ENCODE data around the gene SLC17A9.

Gene SLC17A9

DNA sequence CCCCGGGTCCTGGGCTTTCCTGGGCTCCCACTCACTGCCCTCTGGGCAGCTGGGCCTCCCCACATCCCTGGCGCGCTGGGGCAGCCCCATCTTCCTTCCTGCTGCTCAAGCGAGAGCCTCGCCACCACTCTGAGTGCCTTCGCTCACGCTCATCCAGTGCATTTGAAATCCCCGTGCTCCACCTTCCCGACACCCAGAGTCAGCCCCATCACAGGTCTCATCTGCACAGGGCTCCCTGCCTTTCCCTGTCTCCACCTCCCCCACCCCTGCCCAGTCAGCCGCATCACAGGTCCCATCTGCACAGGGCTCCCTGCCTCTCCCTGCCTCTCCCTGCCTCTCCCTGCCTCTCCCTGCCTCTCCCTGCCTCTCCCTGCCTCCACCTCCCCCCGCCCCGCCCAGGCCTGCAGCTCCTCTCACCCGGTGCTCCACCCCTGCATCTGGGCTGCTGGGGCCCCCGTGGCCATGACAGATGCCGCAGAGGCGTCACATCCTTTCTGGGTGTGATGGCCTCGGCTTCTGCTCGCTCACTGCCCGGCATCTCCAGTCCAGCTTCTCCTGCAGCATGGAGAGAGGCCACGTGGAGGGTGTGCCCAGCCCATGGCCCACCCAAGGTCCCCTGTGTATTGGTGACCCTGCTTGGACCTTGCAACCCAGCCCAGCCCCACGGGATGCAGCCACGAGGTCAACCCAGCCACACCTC, 63.3 kb downstream of the SLC17A9 start:
- in situ Hi-C loops (cut with MboI; ENCODE audit: low sequenced_read_pairs) = no loop called here

DNA sequence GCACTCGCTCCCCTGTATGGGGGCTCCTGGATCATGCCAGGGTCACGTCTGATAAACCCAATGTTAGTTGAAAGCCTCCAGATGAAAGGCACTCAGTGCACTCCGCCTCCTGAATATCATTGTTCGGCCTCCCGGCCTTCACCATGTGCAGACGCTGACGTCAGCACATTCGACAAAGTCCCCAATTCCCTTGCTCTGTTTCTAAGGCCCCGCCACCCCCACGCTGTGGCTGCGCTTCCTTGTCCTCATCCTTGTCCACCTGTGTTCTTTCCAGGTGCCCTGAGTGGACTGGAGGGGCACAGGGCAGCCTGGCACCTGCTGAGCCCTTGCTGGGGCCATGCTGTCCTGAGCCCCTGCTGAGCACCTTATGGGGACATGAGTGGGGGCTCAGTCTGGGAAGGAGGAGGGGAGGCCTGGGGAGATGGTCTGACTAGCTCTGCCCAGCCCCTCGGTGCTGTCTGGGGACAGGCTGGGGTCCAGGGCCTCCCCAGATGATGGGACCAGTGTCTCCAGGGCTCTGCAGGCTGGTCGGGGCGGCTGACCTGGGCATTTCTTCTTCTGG, 64.1 kb downstream of the SLC17A9 start:
- in situ Hi-C loops (cut with MboI; ENCODE audit: low sequenced_read_pairs) = no loop called here

DNA sequence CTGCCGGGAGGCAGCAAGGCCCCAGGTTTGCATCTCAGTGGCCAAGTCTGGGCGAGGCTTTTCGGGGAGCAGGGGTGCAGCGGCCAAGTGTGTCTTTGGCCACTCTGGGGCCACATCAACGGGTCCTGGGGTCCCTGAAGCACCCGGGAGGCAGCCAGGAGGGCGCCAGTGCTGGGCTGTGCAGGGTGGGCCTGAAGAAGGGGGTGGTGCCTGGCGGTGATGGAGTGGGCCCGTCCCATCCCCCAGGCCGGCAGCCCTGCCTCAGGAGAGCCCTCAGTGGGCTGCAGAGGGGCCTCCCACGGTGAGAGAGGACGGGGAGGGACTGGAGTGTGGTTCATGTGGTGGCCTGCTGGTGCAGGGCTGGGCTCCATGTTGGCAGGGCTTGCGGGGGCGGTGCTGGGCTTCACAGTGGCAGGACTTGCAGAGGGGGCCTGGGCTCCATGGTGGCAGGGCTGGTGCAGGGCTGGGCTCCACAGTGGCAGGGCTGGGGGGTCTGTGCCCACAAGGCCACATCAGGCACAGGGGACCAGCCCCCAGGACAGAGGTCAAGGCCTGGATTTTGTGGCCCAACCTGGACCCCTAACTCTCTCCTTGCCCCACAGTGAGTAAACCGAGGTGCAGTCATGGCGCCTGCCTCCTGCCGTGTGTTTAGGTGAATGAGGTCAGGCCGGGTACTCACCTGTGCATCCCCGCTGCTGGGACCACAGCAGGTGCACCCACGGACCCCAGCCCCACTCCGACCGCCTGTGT, 64.7 kb downstream of the SLC17A9 start:
- in situ Hi-C loops (cut with MboI; ENCODE audit: low sequenced_read_pairs) = no loop called here

DNA sequence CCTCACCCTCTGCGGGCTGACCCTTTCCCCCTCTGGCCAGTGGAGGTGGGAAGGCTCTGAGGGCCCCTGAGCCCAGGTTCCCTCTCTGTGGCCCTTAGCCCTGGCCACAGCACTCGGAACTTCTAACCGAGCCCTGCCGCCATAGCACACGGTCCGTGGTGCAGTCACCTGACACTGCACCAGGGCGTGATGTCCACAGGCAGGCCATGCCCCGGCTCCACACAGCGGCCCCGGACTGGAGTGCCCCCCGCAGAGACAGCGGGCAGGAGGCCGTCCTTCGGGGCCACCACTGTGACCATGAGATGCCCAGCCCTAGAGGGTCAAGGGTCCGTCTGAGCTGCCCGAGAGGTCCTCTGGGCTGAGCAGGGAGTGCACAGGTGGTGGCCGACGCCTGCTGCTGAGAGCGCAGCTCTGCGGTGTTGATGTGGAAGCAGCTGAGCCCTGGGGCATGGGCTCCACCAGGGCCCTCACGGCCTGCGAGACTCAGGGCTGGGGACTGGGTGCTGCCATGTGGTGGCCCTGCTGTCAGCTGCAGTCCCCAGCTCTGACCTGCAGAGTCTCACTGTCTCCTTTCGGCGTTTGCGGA, 65.4 kb downstream of the SLC17A9 start:
- in situ Hi-C loops (cut with MboI; ENCODE audit: low sequenced_read_pairs) = no loop called here

Measured in HL-60/S4 treated with retinoic acid at 250 ng/mL for 4 days and 3 days (cell line).